Measurements from ENCODE around the gene CHTOP. TPM values are rescaled to one million over a fixed set of nuclear protein-coding genes. Genes with fewer than 3 reads are reported as not detected.
A peak's percentile ranks its signal among the peaks of the same experiment; 100 is the strongest.

The CHTOP gene
- total RNA-seq, 4 donors from 2014 or later, result 34.5 to 43.8 (median 37.6) TPM

- Histone ChIP-seq H3K27me3 (no peaks in the 10 kb centered on the region), H3K36me3 (peaks cover 0 to 29% (median 12%) of the 10 kb centered on the region in 4 donors), H3K4me1 (peaks cover 52 to 65% (median 58%) of the 10 kb centered on the region in 4 donors), H3K4me3 (peak within 1 kb of the TSS; percentile 57 to 65 (median 62)), H3K27ac (replicated peaks in 1 of 4) (peak within 1 kb of the TSS; percentile 83 to 91 (median 88)), H3K9me3 (no peaks in the 10 kb centered on the region)
- peak; percentile 95 for DNase-seq (ENCODE audit: extremely low spot score)
- intact Hi-C loops (cut with DNase I), result no loop called here
- WGBS, result 23% methylated on average over 21 of the region's 28 CpGs
- TF ChIP-seq EP300 (IDR thresholded peaks at IDR 0.05) (no peak), POLR2A (IDR thresholded peaks at IDR 0.05; ENCODE audit: low read depth) (no peak), POLR2AphosphoS5 (IDR thresholded peaks at IDR 0.05) (peak; percentile 42 to 82)
- TF ChIP-seq, protein P1, sequence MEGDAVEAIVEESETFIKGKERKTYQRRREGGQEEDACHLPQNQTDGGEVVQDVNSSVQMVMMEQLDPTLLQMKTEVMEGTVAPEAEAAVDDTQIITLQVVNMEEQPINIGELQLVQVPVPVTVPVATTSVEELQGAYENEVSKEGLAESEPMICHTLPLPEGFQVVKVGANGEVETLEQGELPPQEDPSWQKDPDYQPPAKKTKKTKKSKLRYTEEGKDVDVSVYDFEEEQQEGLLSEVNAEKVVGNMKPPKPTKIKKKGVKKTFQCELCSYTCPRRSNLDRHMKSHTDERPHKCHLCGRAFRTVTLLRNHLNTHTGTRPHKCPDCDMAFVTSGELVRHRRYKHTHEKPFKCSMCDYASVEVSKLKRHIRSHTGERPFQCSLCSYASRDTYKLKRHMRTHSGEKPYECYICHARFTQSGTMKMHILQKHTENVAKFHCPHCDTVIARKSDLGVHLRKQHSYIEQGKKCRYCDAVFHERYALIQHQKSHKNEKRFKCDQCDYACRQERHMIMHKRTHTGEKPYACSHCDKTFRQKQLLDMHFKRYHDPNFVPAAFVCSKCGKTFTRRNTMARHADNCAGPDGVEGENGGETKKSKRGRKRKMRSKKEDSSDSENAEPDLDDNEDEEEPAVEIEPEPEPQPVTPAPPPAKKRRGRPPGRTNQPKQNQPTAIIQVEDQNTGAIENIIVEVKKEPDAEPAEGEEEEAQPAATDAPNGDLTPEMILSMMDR (IDR thresholded peaks at IDR 0.05), result peak; percentile 33 to 57 (median 55)
Observed at GRCh38 chr1:153626904-153627714, 6.8 kb upstream of the CHTOP start, which contains the start of gene S100A13. S100A13 (minus strand) TSS chr1:153627505; CDS start chr1:153626472, 1,033 bp downstream.

- intact Hi-C loops (cut with DNase I), result no loop called here
- TF ChIP-seq EP300 (IDR thresholded peaks at IDR 0.05) (no peak), POLR2AphosphoS5 (IDR thresholded peaks at IDR 0.05) (no peak), POLR2A (IDR thresholded peaks at IDR 0.05; ENCODE audit: low read depth) (no peak)
- no peak for DNase-seq (ENCODE audit: extremely low spot score)
- no peaks in the 10 kb centered on the region for H3K9me3 ChIP-seq
- peak within 1 kb of the TSS; percentile 57 to 65 (median 62) for H3K4me3 ChIP-seq
- peaks cover 0 to 23% (median 8%) of the 10 kb centered on the region in 4 donors for H3K36me3 ChIP-seq
- no peaks in the 10 kb centered on the region for H3K27me3 ChIP-seq
- 76% methylated on average over 6 of the region's 10 CpGs for WGBS
- peaks cover 52 to 69% (median 64%) of the 10 kb centered on the region in 4 donors for H3K4me1 ChIP-seq
- peak within 1 kb of the TSS; percentile 83 to 91 (median 88) for H3K27ac ChIP-seq (replicated peaks in 1 of 4)
Observed at GRCh38 chr1:153627715-153628626, 5.9 kb upstream of the CHTOP start, which contains the start of gene S100A1. S100A1 (plus strand) TSS chr1:153628434; CDS start chr1:153630522, 2,088 bp downstream.

DNA sequence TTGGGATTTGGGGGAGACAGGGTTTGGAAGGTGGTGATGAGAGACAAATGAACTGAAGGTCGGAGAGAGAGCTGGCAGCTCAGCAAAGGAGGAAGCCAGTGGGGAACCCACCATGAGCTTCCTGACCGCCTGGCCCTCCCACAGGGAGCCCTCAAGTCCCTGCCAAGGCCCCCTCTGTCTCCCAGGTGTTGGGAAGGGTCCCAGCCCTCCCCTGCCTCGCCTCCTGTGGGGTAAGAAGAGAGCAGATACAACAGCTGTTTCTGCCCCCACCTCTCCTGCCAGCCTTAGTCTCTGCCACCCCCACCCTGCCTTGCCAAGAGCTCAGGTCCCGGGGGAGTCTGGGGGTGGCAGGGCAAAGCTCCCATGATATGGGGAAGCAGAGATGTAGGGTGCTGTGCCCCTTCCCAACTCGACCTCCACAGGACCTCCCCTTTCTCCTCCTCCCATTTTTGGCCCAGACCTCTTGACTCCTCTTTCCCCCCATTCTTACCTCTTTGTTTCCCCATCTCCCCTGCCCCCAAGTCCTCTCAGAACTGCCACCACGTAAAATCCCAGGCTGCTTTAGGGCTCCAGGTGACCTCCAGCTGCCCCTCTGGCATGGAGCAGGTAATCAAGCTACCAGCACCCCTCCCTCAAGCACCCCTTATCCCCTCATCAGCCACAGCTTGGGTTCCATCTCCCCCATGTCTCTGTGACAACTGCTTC lies 5.1 kb upstream of the CHTOP start:
- TF ChIP-seq POLR2AphosphoS5 (IDR thresholded peaks at IDR 0.05) (no peak), EP300 (IDR thresholded peaks at IDR 0.05) (no peak), POLR2A (IDR thresholded peaks at IDR 0.05; ENCODE audit: low read depth) (no peak)
- TF ChIP-seq, protein P1 (IDR thresholded peaks at IDR 0.05), result no peak
- 87% methylated on average over 6 of the region's 6 CpGs for WGBS
- peaks cover 0 to 15% (median 6%) of the 10 kb centered on the region in 4 donors for H3K36me3 ChIP-seq
- intact Hi-C loops (cut with DNase I), result no loop called here
- no peak for DNase-seq (ENCODE audit: extremely low spot score)
- H3K27me3 ChIP-seq, result no peaks in the 10 kb centered on the region
- no peaks in the 10 kb centered on the region for H3K9me3 ChIP-seq
- H3K4me1 ChIP-seq, result peaks cover 52 to 72% (median 68%) of the 10 kb centered on the region in 4 donors
- no peak overlapping the region for H3K4me3 ChIP-seq
- H3K27ac ChIP-seq (replicated peaks in 1 of 4), result peak overlapping the region; percentile 83 to 91 (median 88)

DNA sequence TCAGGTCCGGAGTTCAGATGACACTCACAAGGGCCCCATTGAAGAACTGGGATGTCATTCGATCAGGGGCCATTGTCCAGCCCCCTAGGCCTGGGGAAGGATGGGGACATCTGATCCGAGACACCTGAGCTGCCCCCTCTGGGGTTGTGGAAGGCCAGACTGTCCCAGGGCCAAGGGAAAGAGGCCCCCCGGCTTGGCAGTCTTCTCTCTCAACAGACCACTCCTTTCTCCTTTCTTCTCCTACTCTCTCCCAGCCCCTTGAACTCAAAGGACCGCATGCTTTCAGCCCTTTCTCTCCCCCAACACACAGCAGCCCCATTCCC lies 4.6 kb upstream of the CHTOP start:
- Histone ChIP-seq H3K4me3 (no peak overlapping the region), H3K9me3 (no peaks in the 10 kb centered on the region), H3K36me3 (peaks cover 0 to 12% (median 5%) of the 10 kb centered on the region in 4 donors), H3K27me3 (peaks cover 0 to 4% (median 0%) of the 10 kb centered on the region in 4 donors), H3K27ac (replicated peaks in 1 of 4) (peak overlapping the region in 3 of 4 donors; percentile 2 to 83 (median 22)), H3K4me1 (peaks cover 49 to 69% (median 64%) of the 10 kb centered on the region in 4 donors)
- intact Hi-C loops (cut with DNase I), result no loop called here
- 81% methylated on average over 5 of the region's 5 CpGs for WGBS
- TF ChIP-seq POLR2AphosphoS5 (IDR thresholded peaks at IDR 0.05), result no peak
- TF ChIP-seq, protein P1 (IDR thresholded peaks at IDR 0.05), result no peak
- TF ChIP-seq EP300 (IDR thresholded peaks at IDR 0.05), result no peak
- no peak for TF ChIP-seq POLR2A (IDR thresholded peaks at IDR 0.05; ENCODE audit: low read depth)
- no peak for DNase-seq (ENCODE audit: extremely low spot score)

Data from esophagus muscularis mucosa (tissue), 4 donors.